ENCODE results near the gene CARMIL1.

- no peak for TF ChIP-seq CSDC2 (CRISPR knock-in tag; IDR thresholded peaks at IDR 0.05)
- no peak for TF ChIP-seq PPARA (CRISPR knock-in tag; IDR thresholded peaks at IDR 0.05; ENCODE audit: borderline replicate concordance)
- TF ChIP-seq PATZ1 (CRISPR knock-in tag; IDR thresholded peaks at IDR 0.05; ENCODE audit: borderline replicate concordance) = no peak
- no peak for TF ChIP-seq ZC3H10 (CRISPR knock-in tag; IDR thresholded peaks at IDR 0.05)
- no peak for TF ChIP-seq ESRRG (CRISPR knock-in tag; IDR thresholded peaks at IDR 0.05)
- no peak for TF ChIP-seq BACH2 (CRISPR knock-in tag; IDR thresholded peaks at IDR 0.05; ENCODE audit: borderline replicate concordance)
- TF ChIP-seq RARB (CRISPR knock-in tag; IDR thresholded peaks at IDR 0.05) = no peak
- no peak for TF ChIP-seq SNAI2 (CRISPR knock-in tag; IDR thresholded peaks at IDR 0.05)
Observed at GRCh38 chr6:25599516-25600085, 320.4 kb downstream of the CARMIL1 start.
